HG02610 (cell line): Measurements from ENCODE around the gene CDADC1.

Experiments
- ATAC-seq: cut with Tn5 transposase; IDR thresholded peaks from one replicate; pipeline ENCODE4 v1.9.1; 2021; ENCODE audit warnings: mild to moderate bottlenecking, moderate library complexity; ENCODE audit not compliant: unreplicated experiment

CDADC1 gene

GRCh38 chr13:49247643-49248621 lies at the start of gene CDADC1:
Gene CDADC1, plus strand, starts transcription at chr13:49247925. Its CDS starts 113 bp downstream, at chr13:49248038.
- ATAC-seq = peak; percentile 96

- no peak for ATAC-seq
Measured at GRCh38 chr13:49206641-49207040, 41.1 kb upstream of the CDADC1 start.

GRCh38 chr13:49208619-49209018 lies 39.1 kb upstream of the CDADC1 start:
- ATAC-seq = no peak

- ATAC-seq = no peak
Measured at GRCh38 chr13:49210114-49210513, 37.6 kb upstream of the CDADC1 start.

GRCh38 chr13:49210669-49211068 lies 37.1 kb upstream of the CDADC1 start:
- no peak for ATAC-seq

- no peak for ATAC-seq
Measured at GRCh38 chr13:49213539-49213938, 34.2 kb upstream of the CDADC1 start.

- no peak for ATAC-seq
Measured at GRCh38 chr13:49213997-49214916, 33.5 kb upstream of the CDADC1 start.

- peak; percentile 55 for ATAC-seq
Measured at GRCh38 chr13:49214917-49215376, 32.8 kb upstream of the CDADC1 start.

- ATAC-seq = no peak
Measured at GRCh38 chr13:49216334-49216733, 31.4 kb upstream of the CDADC1 start.

GRCh38 chr13:49217962-49218492 lies 29.7 kb upstream of the CDADC1 start:
- ATAC-seq = no peak

- no peak for ATAC-seq
Measured at GRCh38 chr13:49218493-49219051, 29.2 kb upstream of the CDADC1 start.

- ATAC-seq = no peak
Measured at GRCh38 chr13:49219647-49220035, 28.1 kb upstream of the CDADC1 start.

GRCh38 chr13:49220036-49220855 lies 27.5 kb upstream of the CDADC1 start, which contains the start of gene MLNR:
Gene MLNR, plus strand, starts transcription at chr13:49220338. Its CDS starts 0 bp downstream, at chr13:49220338.
- peak; percentile 41 for ATAC-seq

- ATAC-seq = no peak
Measured at GRCh38 chr13:49220856-49221589, 26.7 kb upstream of the CDADC1 start.

- ATAC-seq = no peak
Measured at GRCh38 chr13:49221590-49221965, 26.1 kb upstream of the CDADC1 start.

- ATAC-seq = no peak
Measured at GRCh38 chr13:49225223-49226042, 22.3 kb upstream of the CDADC1 start.

GRCh38 chr13:49226613-49227012 lies 21.1 kb upstream of the CDADC1 start:
- no peak for ATAC-seq

GRCh38 chr13:49234741-49235140 lies 13.0 kb upstream of the CDADC1 start:
- ATAC-seq = no peak
